Activated CD4-positive, alpha-beta T cell treated with anti-CD3 and anti-CD28 coated beads, Interleukin-2, amount 50 U/mL, for 4 hours (primary cell): Measurements from ENCODE around the gene NUP37.

Source experiments
- DNase-seq, 2 experiments: peaks; one replicate each; pipeline ENCODE4 v3.0.0-alpha.2; 2020

The NUP37 gene

DNA sequence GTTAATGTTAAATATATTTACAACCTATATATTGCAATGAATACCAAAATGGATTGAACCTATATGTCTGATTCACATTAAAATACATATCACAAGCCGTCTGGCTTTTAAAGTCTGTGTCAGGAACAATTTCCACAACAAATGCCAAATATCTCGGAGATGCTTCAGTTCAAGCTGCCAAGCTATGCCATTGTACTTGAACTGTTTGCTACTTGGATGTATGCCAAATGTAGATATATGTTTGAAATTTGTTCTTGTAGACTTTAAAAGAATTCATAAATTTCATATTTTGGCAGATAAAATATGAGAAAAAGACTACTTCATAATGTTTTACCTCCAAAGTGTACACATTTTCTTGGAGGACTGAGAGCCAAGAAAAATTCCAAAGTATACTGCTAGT is 95.1 kb downstream of the NUP37 start:
- no peak for DNase-seq

DNA sequence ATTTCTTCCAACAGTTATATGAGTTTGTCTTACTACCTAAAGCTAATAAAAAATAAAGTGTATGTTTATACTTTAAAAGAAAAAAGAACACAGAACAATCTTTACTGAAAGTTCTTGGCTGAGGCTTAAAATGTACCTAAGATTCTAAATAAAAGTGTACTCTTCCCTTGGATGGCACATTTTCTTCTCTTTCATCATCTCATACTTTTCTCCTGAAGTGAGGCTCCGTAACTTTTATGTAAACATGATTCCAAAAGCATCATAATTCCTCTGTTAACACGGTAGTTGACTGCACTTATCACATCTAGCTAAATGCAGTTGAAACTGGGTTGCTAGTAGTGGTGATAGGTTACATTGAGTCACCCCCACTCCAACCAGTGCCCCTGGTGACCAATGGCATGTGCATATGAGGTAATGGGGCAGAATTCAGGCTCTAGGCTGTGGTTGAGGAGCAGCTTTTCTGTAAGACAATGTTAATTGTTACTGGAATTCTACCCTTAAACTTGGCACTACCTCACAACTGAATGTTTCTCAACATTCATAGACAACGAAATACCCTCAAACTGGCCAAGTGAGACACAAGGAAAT is 96.5 kb downstream of the NUP37 start:
- no peak for DNase-seq
